ENCODE data around the gene PRCD.

DNA sequence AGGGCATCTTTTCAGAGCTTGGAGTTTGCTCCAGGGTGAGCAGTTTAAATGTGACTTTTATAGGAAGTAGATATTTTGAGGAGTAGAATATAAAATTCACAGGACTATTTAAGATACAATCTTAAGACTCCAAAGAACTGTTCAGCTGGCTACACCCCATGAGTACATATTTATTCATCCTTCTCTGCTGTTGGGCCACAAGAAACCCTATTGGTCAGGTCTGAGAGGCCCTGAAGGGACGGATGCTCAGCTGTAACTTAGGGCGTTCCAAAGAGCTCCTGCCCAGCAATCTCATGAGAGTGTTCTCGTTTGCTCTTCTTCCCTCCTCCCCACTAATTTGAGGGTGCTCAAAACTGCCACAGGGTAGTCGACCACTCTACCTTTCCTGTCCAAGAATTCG lies 38.5 kb downstream of the PRCD start:
- no peak for TF ChIP-seq POLR2A (IDR thresholded peaks at IDR 0.05; ENCODE audit: low read length)
- TF ChIP-seq GATA1 (IDR thresholded peaks at IDR 0.05; ENCODE audit: low read depth, low read length), result no peak

Measured in erythroblast (primary cell).